Measurements from ENCODE around the gene ADTRP. TPM values are rescaled to one million over a fixed set of nuclear protein-coding genes. Genes with fewer than 3 reads are reported as not detected.

ADTRP gene
- total RNA-seq, 1 experiment from 2014 or later = 5.2 TPM

DNA sequence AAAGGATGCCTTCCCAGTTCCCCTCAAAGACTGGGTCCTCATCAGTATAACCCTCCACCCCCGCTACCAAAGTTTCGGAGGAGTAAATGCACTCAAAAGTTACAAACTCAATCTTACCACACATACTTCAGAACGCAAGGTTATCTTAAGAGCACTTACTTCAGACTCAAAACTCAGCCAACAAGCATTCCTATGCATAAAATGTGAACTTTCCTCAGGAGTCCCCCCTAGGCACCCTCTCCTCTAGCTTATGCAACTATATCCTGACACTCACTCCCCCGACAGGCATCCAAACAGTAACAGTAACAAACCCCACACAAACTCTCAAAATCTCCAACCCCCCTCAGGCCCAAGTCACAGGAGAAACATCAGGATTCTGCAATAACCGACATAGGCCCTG lies 11.1 kb upstream of the ADTRP start:
- H3K4me3 Mint-ChIP-seq (ENCODE audit: unreplicated experiment) = no peak overlapping the region
- Histone ChIP-seq H3K4me1 (0 out of 2 replicates have a peak, but pooled peaks cover 4% of the 10 kb centered on the region), H3K36me3 (ENCODE audit: control insufficient read depth, insufficient read depth, low read length) (no peaks in the 10 kb centered on the region), H3K4me3 (ENCODE audit: low read depth, low read length) (no peak overlapping the region), H3K9me3 (0 out of 2 replicates have a peak, but pooled peaks cover 7% of the 10 kb centered on the region), H3K27me3 (replicated peaks; ENCODE audit: control insufficient read depth, insufficient read depth, low read length) (no peaks in the 10 kb centered on the region)
- intact Hi-C loops (cut with micrococcal nuclease; ENCODE audit: unreplicated experiment) = no loop called here
- BruUV-seq (replicated peaks) = no TSS peak
- no peaks in the 10 kb centered on the region for H3K4me1 Mint-ChIP-seq (ENCODE audit: low read depth, unreplicated experiment)
- no peaks in the 10 kb centered on the region for H3K9me3 Mint-ChIP-seq (ENCODE audit: unreplicated experiment)
- CTCF ChIA-PET = no interaction called here
- H3K36me3 Mint-ChIP-seq (ENCODE audit: insufficient read depth, unreplicated experiment) = no peaks in the 10 kb centered on the region
- no peaks in the 10 kb centered on the region for H3K27me3 Mint-ChIP-seq (ENCODE audit: insufficient read depth, unreplicated experiment)
- TF ChIP-seq, protein P1, sequence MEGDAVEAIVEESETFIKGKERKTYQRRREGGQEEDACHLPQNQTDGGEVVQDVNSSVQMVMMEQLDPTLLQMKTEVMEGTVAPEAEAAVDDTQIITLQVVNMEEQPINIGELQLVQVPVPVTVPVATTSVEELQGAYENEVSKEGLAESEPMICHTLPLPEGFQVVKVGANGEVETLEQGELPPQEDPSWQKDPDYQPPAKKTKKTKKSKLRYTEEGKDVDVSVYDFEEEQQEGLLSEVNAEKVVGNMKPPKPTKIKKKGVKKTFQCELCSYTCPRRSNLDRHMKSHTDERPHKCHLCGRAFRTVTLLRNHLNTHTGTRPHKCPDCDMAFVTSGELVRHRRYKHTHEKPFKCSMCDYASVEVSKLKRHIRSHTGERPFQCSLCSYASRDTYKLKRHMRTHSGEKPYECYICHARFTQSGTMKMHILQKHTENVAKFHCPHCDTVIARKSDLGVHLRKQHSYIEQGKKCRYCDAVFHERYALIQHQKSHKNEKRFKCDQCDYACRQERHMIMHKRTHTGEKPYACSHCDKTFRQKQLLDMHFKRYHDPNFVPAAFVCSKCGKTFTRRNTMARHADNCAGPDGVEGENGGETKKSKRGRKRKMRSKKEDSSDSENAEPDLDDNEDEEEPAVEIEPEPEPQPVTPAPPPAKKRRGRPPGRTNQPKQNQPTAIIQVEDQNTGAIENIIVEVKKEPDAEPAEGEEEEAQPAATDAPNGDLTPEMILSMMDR (IDR thresholded peaks at IDR 0.05; ENCODE audit: insufficient read depth in 1 of 2, low read depth in 1 of 2, low read length in 1 of 2, severe bottlenecking in 1 of 2, unreplicated experiment in 1 of 2) = no peak
- H3K27ac Mint-ChIP-seq (ENCODE audit: unreplicated experiment) = no peak overlapping the region
- POLR2A ChIA-PET = no interaction called here
- no peak for DNase-seq

DNA sequence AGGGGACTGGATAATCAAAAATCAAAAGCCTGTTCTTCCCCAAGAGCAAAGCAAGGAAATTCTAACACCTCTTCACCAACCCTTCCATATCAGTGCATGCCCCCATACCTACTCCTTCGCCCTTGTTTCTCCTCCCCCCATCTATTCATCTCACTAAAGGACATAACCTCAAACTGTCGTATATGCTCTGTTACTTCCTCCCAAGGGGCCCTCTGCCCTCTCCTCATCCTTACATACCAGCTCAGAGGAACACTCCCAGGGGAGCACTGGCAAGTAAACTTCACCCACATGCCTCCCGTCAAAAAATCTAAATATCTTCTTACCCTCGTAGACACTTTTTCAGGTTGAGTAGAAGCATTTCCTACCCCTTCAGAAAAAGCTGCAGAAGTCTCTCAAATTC lies 9.4 kb upstream of the ADTRP start:
- H3K27ac Mint-ChIP-seq (ENCODE audit: unreplicated experiment) = no peak overlapping the region
- Histone ChIP-seq H3K4me3 (ENCODE audit: low read depth, low read length) (no peak overlapping the region), H3K27me3 (replicated peaks; ENCODE audit: control insufficient read depth, insufficient read depth, low read length) (no peaks in the 10 kb centered on the region), H3K9me3 (0 out of 2 replicates have a peak, but pooled peaks cover 7% of the 10 kb centered on the region), H3K4me1 (no peaks in the 10 kb centered on the region), H3K36me3 (ENCODE audit: control insufficient read depth, insufficient read depth, low read length) (no peaks in the 10 kb centered on the region)
- no peaks in the 10 kb centered on the region for H3K27me3 Mint-ChIP-seq (ENCODE audit: insufficient read depth, unreplicated experiment)
- H3K4me1 Mint-ChIP-seq (ENCODE audit: low read depth, unreplicated experiment) = no peaks in the 10 kb centered on the region
- no TSS peak for BruUV-seq (replicated peaks)
- no peak overlapping the region for H3K4me3 Mint-ChIP-seq (ENCODE audit: unreplicated experiment)
- H3K9me3 Mint-ChIP-seq (ENCODE audit: unreplicated experiment) = peaks cover 7% of the 10 kb centered on the region
- DNase-seq = no peak
- TF ChIP-seq, protein P1 (IDR thresholded peaks at IDR 0.05; ENCODE audit: insufficient read depth in 1 of 2, low read depth in 1 of 2, low read length in 1 of 2, severe bottlenecking in 1 of 2, unreplicated experiment in 1 of 2) = no peak
- intact Hi-C loops (cut with micrococcal nuclease; ENCODE audit: unreplicated experiment) = no loop called here
- POLR2A ChIA-PET = no interaction called here
- CTCF ChIA-PET = no interaction called here
- no peaks in the 10 kb centered on the region for H3K36me3 Mint-ChIP-seq (ENCODE audit: insufficient read depth, unreplicated experiment)

DNA sequence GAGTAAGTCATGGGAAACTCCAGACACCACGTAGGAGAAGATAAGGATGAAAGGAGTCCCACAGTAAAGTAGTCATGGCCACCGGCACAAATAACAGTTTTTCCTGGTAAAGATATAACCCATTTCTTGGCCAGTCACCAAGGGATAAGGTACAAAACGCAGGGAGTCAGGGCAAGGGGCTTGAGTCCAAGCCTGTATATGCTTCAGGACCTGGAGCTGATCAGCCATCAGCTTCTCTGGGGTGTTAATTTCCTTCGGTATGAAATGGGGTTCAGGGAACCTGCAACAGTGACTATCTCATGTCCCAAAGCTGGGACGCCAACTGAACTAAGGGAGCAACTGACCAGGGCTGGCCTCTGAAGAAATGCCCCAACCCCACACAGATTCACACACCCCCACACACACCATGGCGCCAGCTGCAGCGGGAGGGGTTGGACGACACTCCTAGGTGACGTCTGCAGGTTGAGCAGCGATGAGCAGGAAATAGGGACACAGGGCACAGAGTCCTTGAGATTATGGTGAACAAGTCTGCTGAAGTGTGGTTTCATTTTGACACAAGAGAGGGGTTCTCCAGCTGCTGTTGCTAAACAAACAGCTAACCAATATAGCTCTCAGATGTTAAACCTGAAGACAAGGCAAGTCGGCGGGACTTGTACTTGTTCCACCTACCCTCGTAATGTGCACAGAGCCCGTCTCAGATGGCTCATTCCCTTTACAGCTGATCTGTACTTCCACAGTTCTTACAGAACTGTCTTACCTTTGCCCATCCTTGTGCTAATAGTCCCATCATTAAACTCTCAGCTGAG lies 7.4 kb upstream of the ADTRP start:
- Mint-ChIP-seq H3K27ac (ENCODE audit: unreplicated experiment) (no peak overlapping the region), H3K27me3 (ENCODE audit: insufficient read depth, unreplicated experiment) (no peaks in the 10 kb centered on the region), H3K4me1 (ENCODE audit: low read depth, unreplicated experiment) (no peaks in the 10 kb centered on the region), H3K36me3 (ENCODE audit: insufficient read depth, unreplicated experiment) (peaks cover 4% of the 10 kb centered on the region), H3K9me3 (ENCODE audit: unreplicated experiment) (peaks cover 11% of the 10 kb centered on the region), H3K4me3 (ENCODE audit: unreplicated experiment) (no peak overlapping the region)
- H3K9me3 ChIP-seq = no peaks in the 10 kb centered on the region
- H3K4me3 ChIP-seq (ENCODE audit: low read depth, low read length) = no peak overlapping the region
- no peaks in the 10 kb centered on the region for H3K4me1 ChIP-seq
- ChIA-PET CTCF (no interaction called here), POLR2A (no interaction called here)
- intact Hi-C loops (cut with micrococcal nuclease; ENCODE audit: unreplicated experiment) = no loop called here
- H3K27me3 ChIP-seq (replicated peaks; ENCODE audit: control insufficient read depth, insufficient read depth, low read length) = no peaks in the 10 kb centered on the region
- TF ChIP-seq, protein P1 (IDR thresholded peaks at IDR 0.05; ENCODE audit: insufficient read depth in 1 of 2, low read depth in 1 of 2, low read length in 1 of 2, severe bottlenecking in 1 of 2, unreplicated experiment in 1 of 2) = no peak
- no TSS peak for BruUV-seq (replicated peaks)
- no peaks in the 10 kb centered on the region for H3K36me3 ChIP-seq (ENCODE audit: control insufficient read depth, insufficient read depth, low read length)
- DNase-seq = no peak

Data from Caco-2 (cell line).